GM12872 (cell line): Measurements from ENCODE around the gene LIMS2.

ENCODE experiments used
- CTCF ChIP-seq: IDR thresholded peaks from 3 replicates; pipeline ENCODE4 v1.5.1; 2011; ENCODE audit warnings: low read depth, mild to moderate bottlenecking, low read length, moderate library complexity; ENCODE audit not compliant: insufficient read depth

Gene LIMS2

GRCh38 chr2:127604986-127605385 lies 70.3 kb downstream of the LIMS2 start:
- TF ChIP-seq CTCF, result no peak

GRCh38 chr2:127599211-127599610 lies 76.1 kb downstream of the LIMS2 start:
- no peak for TF ChIP-seq CTCF

GRCh38 chr2:127598711-127599110 lies 76.6 kb downstream of the LIMS2 start:
- TF ChIP-seq CTCF, result no peak

- no peak for TF ChIP-seq CTCF
Measured at GRCh38 chr2:127597984-127598380, 77.3 kb downstream of the LIMS2 start.

- TF ChIP-seq CTCF, result no peak
Measured at GRCh38 chr2:127597046-127597983, 78.0 kb downstream of the LIMS2 start.

GRCh38 chr2:127596311-127597045 lies 78.9 kb downstream of the LIMS2 start:
- no peak for TF ChIP-seq CTCF

GRCh38 chr2:127594116-127594591 lies 81.2 kb downstream of the LIMS2 start:
- no peak for TF ChIP-seq CTCF
